DOHH2 (cell line): ENCODE measurements around the gene ETNK2.

Experiments
- EZH2phosphoT487 ChIP-seq: fragments of 200-600 bp; sonication (generic); IDR thresholded peaks from 2 replicates; pipeline ENCODE4 v1.6.1; 2017; ENCODE audit warnings: borderline replicate concordance, mild to moderate bottlenecking, antibody characterized with exemption, low read length, moderate library complexity, mixed read lengths
- TF ChIP-seq, protein P1 (sequence below): fragments of 200-600 bp; sonication (generic); IDR thresholded peaks from one replicate; pipeline ENCODE4 v1.5.1; 2014; ENCODE audit warnings: antibody characterized with exemption, mild to moderate bottlenecking, low read depth, low read length; ENCODE audit not compliant: poor library complexity, severe bottlenecking

DNA sequence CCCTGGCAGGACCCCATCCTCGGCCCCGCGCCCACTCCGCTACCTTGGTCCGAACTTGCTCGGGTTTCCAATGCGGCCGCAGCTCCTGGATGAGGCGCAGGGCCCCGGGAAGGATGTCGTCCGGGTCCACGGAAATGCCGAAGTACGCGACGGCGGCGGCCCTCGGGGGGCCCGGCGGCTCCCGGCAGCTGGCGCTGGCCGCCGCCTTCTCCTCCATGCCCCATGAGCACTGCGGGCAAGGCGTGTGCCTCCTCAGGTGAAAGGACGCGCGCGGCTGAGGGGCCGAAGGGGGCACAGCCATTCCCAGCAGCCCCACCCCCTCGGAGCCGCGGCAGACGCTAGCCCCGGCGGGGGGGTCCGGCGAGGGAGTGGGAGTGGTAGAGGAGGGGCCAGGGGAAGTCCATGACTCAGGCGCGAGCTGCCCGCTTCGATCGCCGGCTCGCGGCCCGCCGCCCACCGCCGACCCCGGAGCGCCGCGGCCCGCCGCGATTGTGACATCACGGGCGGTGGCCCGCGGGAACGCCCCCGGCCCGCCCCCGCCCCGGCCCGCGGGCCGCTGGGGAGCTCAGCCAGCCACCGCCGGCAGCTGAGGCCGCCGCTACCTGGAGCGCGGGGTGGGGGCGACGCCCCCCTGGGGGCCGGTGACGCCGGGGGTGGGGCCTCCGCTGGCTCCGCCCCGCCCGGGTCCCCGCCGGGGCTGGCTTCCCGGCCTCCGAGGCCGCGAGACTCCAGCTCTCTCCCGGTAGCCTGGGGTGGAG is at the start of gene ETNK2:
- TF ChIP-seq EZH2phosphoT487 = no peak
- TF ChIP-seq, protein P1, sequence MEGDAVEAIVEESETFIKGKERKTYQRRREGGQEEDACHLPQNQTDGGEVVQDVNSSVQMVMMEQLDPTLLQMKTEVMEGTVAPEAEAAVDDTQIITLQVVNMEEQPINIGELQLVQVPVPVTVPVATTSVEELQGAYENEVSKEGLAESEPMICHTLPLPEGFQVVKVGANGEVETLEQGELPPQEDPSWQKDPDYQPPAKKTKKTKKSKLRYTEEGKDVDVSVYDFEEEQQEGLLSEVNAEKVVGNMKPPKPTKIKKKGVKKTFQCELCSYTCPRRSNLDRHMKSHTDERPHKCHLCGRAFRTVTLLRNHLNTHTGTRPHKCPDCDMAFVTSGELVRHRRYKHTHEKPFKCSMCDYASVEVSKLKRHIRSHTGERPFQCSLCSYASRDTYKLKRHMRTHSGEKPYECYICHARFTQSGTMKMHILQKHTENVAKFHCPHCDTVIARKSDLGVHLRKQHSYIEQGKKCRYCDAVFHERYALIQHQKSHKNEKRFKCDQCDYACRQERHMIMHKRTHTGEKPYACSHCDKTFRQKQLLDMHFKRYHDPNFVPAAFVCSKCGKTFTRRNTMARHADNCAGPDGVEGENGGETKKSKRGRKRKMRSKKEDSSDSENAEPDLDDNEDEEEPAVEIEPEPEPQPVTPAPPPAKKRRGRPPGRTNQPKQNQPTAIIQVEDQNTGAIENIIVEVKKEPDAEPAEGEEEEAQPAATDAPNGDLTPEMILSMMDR = no peak
